ENCODE data around the gene NOC2L. TPM values are rescaled to one million over a fixed set of nuclear protein-coding genes. Genes with fewer than 3 reads are reported as not detected.
A peak's percentile ranks its signal among the peaks of the same experiment; 100 is the strongest.

NOC2L gene
- total and polyA plus RNA-seq, 8 donors, result 23.3 to 86.5 (median 37.5) TPM

DNA sequence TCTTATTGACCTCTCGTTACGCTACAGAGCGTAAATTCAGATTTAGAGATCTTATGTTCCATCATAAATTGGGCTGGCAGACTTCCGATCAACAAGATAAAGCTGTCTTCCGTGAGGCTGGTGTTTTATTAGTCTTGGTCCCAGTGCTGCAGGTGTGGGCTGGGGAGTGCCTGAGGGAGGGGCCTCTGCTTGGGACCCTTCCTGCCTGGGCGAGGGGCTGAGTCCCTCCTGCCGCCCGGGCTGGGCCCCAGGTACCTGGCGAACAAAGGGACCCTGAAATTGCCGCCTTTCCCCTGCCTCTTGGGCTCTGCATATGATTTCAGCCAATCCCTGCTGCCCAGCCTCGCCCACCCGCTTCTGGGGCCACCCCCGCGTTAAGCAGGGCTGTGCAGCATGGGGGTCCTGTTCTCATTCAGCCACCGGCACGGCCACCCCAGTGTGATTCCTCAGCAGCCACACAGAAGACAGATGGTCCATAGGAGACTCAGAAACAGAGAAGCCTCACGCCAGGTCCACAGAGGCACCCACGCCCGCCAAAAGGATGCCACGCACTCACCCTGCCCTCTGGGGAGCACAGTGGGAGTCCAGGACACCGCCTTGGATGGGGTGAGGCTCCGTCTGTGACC lies 41.5 kb downstream of the NOC2L start:
- Histone ChIP-seq H3K4me3 (no peak overlapping the region), H3K9me3 (no peaks in the 10 kb centered on the region), H3K27me3 (no peaks in the 10 kb centered on the region), H3K4me1 (peaks cover 0 to 9% (median 7%) of the 10 kb centered on the region in 3 donors), H3K36me3 (no peaks in the 10 kb centered on the region), H3K27ac (no peak overlapping the region)
- DNase-seq (peak in 3 of 6 donors; percentile 18 to 51 (median 44)), FAIRE-seq (no peak), ATAC-seq (no peak)
- TF ChIP-seq CTCF (IDR thresholded peaks at IDR 0.05), result no peak
- intact Hi-C loops (cut with DNase I), result no loop called here
- 47 to 55% methylated on average over 22 of the region's 22 CpGs for WGBS, 2 donors

DNA sequence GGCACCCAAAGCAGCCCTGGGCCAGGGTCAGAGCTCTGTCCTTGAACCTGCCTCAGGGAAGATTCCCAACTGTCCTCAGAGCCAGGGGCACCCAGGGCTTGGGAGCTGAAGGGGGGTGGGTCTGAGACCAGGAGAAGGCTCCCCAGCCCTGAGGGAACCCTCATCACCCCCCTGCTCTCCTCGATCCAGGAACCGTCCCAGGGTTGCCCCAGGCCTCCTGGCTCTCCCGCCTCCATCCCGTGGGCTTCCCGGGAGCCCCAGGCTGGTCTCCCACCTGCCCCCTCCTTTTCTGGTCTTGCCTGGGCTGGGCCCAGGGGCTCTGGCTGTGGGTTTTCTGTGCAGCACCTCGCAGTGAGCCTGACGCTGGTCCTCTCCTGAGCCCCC lies 42.0 kb downstream of the NOC2L start:
- Histone ChIP-seq H3K27me3 (no peaks in the 10 kb centered on the region), H3K9me3 (no peaks in the 10 kb centered on the region), H3K27ac (no peak overlapping the region), H3K4me3 (no peak overlapping the region), H3K36me3 (no peaks in the 10 kb centered on the region), H3K4me1 (peaks cover 0 to 9% (median 7%) of the 10 kb centered on the region in 3 donors)
- 32 to 46% methylated on average over 7 of the region's 7 CpGs for WGBS, 2 donors
- no peak for TF ChIP-seq CTCF (IDR thresholded peaks at IDR 0.05)
- FAIRE-seq (no peak), DNase-seq (peak in 3 of 6 donors; percentile 31 to 63 (median 49)), ATAC-seq (no peak)
- intact Hi-C loops (cut with DNase I), result no loop called here

DNA sequence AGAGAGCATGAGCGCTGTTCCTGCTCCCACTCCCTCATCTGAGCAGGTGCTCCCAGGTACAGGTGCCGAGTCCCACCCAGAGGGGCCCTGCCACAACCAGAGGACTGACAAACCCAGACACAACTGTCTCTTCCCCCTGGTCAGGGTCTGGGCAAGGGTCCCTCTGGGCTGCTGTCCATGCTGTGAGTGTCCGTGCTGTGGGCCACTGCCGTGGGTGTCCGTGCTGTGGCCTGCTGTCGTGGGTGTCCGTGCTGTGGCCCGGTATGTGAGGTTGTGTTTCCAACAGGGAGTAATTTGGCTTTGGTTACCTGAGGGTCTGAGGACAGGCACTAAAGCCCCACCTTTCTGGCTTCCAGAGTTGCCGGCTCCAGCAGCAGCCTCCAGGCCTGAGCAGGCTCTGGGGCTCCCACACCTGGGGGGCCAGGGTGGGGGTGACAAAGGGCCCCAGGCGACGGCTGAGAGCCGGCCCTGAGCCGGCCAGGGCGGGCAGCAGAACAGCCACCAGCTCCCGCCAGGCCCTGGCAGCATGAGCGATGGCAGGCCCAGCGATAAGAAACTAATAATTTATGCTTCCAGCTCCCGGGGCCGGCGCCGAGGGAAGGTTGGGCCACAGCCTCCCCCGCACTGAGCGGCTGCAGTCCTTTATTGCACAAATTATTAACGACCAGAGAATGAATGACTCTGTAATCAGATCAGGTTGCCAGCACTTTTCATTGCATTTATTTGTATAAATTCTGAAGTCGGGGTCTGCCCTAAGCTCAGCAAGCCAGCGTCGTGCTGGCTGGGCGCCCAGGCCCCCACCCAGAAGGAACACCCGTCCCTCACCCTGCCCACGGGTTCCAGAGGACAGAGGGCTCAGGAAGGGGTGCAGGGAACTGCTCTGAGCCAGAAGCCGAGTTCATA lies 42.6 kb downstream of the NOC2L start:
- DNase-seq (peak in 5 of 6 donors; percentile 45 to 76 (median 61)), ATAC-seq (peak; percentile 28 to 71 (median 46)), FAIRE-seq (no peak)
- H3K27ac ChIP-seq, result no peak overlapping the region
- no peak overlapping the region for H3K4me3 ChIP-seq
- peaks cover 0 to 9% (median 7%) of the 10 kb centered on the region in 3 donors for H3K4me1 ChIP-seq
- no peaks in the 10 kb centered on the region for H3K36me3 ChIP-seq
- intact Hi-C loops (cut with DNase I), result no loop called here
- no peaks in the 10 kb centered on the region for H3K27me3 ChIP-seq
- no peak for TF ChIP-seq CTCF (IDR thresholded peaks at IDR 0.05)
- no peaks in the 10 kb centered on the region for H3K9me3 ChIP-seq
- WGBS, 2 donors, result 16 to 17% methylated on average over 31 of the region's 31 CpGs

GRCh38 chr1:915295-916172 lies 43.5 kb downstream of the NOC2L start:
- TF ChIP-seq CTCF (IDR thresholded peaks at IDR 0.05), result no peak
- ATAC-seq (no peak), FAIRE-seq (no peak), DNase-seq (peak in 5 of 6 donors; percentile 1 to 60 (median 21))
- 64 to 73% methylated on average over 28 of the region's 28 CpGs for WGBS, 2 donors
- no peaks in the 10 kb centered on the region for H3K36me3 ChIP-seq
- intact Hi-C loops (cut with DNase I), result no loop called here
- H3K9me3 ChIP-seq, result no peaks in the 10 kb centered on the region
- no peak overlapping the region for H3K4me3 ChIP-seq
- peaks cover 0 to 6% (median under 1%) of the 10 kb centered on the region in 3 donors for H3K4me1 ChIP-seq
- no peaks in the 10 kb centered on the region for H3K27me3 ChIP-seq
- H3K27ac ChIP-seq, result no peak overlapping the region
